IPS-18c (cell line): ENCODE measurements around the gene PCGF1.

Experiments
- H3K4me3 ChIP-seq: 2 replicates; pipeline ENCODE4 v1.7.0; 2013; ENCODE audit warnings: low read depth, mild to moderate bottlenecking, low read length, moderate library complexity; ENCODE audit not compliant: insufficient read depth
- H3K9me3 ChIP-seq: one replicate; pipeline ENCODE4 v1.6.1; 2013; ENCODE audit warnings: mild to moderate bottlenecking, low read length, moderate library complexity; ENCODE audit not compliant: control insufficient read depth, insufficient read depth

The PCGF1 gene

DNA sequence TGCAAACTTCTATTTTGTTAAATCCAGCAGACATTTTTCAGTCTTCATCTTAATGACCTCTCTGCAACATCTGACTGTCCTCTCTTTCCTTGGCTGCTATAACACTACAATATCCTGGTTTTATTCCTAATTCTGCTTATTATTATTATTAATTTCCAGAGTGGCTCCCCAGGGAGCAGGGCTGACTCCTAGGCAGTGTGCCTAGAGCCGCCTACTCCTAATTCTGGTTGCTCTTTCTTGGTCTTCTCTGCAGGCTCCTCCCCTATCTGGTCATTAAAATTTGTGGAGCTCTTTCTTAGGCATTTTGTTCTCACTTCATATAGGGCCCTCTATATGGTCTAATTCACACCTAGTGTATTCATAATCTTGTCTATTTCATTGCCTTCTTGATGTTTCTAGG lies 35.5 kb upstream of the PCGF1 start:
- no peaks in the 10 kb centered on the region for H3K9me3 ChIP-seq
- H3K4me3 ChIP-seq = no peak overlapping the region

DNA sequence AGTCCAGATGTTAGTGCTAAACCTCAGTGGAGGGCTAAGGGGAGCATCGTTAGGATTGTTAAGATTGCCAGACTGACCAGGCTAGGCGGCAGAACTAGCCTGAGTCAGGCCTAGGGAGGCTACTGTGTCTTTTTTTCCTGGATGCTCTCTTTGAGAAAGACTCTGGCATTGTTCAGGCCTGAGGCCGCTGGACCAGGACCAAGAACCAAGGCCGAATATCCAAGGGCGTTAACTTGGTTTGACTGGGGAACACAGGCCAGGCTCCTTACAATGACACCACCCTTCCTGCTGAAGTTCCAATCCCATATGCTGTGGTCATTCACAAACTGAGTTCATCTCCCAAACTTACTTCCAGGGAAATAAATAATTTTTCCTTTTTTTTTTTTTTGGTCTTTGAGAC lies 32.8 kb upstream of the PCGF1 start:
- H3K9me3 ChIP-seq = no peaks in the 10 kb centered on the region
- H3K4me3 ChIP-seq = no peak overlapping the region

DNA sequence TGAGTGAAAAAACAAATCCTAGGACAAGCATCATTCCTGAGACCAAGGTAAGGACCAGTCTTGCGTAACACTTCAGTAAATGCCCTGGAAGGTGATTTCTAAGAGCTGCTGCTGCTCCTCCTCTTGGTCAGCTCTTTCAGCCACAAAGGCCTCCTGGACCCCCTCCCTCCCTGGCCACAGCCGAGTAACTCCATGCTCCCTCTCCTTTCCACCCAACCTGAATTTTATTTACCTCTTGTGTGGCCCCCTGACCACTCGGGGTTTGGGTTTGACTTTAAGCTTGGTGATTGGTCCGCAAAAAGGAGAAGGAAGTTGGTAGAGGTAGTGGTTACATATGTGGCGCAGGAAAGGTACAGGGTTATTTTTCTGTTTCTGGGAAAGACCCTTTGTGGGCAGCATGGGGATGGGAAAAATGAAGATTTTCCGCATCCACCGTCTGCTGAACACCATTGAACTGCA lies 31.4 kb upstream of the PCGF1 start:
- Histone ChIP-seq H3K4me3 (no peak overlapping the region), H3K9me3 (no peaks in the 10 kb centered on the region)

DNA sequence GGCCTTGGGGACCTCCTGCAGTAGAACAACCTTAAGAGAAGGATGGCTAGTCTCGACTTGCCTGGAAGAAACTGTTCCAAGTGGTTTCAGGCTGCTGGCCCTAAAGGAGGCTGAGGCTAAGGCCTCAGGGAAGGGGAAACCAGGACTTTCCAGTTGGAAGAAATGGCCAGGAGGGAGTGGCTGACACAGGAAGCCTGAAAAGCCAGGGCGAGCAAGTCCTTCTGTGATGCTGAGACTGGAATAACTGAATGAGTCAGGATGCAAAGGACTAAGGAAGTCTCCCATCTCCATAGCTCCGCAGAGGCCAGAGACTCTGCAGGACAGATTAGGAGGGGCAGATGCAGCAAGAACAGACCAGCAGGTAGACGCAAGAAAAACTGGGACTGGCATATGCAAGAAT lies 29.6 kb upstream of the PCGF1 start:
- Histone ChIP-seq H3K4me3 (no peak overlapping the region), H3K9me3 (no peaks in the 10 kb centered on the region)

DNA sequence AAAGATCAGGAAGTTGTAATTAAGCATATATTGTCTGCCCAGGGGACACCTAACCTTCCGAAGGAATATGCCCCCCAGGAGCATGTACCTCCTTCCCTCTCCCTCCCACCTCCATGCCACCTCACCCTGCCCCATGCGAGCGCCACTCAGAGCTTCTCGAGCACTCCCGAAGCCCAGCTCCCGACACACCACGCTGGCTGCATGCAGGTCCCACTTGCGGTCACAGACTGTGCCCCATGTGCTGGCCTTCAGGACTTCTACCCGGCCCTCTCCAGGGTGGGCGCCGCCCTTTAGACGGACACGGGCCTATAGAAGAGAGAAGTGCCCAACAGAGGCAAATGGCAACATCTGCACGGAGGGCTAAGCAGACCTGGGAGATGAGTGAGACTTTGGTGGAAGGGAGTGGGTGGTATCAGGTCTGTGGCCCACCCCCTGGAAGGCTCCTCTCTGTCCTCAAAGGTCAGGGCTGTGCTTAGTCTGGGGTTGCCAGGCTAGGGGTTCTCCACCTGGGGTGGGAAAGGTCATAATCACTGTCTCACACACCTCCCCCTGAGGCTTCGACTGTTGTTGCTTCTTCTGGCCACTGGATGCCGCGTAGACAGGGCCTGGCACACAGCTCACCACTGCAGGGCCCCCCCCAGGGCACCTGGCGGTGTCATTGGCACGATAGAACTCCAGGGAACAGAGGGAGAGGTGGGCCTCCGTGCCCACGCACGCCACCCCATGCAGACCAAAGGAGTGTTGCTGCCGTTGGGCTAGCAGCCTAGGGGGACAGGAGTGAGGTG lies 28.9 kb upstream of the PCGF1 start:
- Histone ChIP-seq H3K4me3 (no peak overlapping the region), H3K9me3 (no peaks in the 10 kb centered on the region)

DNA sequence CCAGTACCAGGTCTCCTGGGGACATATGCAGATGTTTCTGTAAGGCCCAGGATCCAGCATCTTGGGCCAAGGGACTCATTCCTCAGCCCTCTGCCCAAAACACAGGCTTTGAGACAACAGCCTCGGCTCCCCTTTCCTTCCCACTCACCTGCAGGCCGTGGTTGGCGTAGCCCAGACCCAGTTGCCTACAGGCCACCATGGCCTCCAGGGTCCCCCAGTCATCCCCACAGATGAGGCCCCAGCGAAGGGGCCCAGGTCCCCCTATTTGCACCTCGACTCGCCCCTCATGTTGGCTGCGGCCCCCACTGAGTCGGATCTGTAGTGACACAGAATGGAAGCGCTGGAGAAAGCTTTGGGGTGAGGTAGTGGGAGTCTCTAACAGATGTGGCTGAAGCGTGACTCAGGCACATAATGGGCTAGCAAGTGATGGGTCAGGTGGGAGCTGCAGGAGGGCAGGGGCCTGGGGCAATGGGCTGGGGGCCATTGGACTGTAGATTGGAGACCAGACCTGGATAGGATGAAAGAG lies 28.0 kb upstream of the PCGF1 start:
- Histone ChIP-seq H3K9me3 (no peaks in the 10 kb centered on the region), H3K4me3 (no peak overlapping the region)

DNA sequence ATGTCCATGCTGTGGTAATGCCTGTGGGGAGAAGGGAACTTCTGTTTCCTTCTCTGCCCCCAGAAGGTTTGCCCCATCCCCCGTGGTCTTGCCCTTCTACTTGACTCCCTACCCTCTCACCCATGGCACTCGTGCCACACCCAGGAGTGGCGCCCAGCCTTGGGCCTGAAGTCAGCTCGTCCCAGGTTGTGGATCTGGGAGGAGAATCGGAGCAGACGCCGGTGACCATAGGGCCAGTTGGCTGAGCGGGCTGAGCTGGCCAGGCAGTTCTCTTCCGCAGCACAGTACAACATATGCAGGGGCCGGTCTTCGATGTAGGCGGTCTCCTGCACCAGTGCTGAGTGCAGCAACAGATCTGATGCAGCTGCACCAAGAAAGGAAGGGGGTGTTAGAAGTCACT lies 26.9 kb upstream of the PCGF1 start:
- no peak overlapping the region for H3K4me3 ChIP-seq

DNA sequence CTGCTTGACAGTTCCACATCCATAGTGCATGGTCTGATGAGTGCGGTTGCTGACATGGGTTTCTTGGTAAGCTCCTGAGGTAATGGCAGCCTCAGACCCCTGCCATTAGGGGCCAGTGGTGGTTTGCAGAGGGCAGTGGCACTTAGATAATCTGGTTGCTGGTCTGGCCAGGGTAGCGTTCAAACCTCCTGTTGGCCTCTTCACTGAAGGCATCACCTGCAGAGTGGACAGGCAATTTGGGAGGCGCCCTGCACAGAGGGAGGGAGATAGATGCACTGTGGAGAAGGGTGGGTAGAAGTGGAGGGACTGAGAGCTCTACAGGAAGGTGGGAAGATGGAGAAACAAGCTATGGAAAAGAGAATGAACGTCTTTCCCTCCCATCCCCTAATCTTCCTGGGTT lies 26.0 kb upstream of the PCGF1 start:
- Histone ChIP-seq H3K9me3 (no peaks in the 10 kb centered on the region), H3K4me3 (no peak overlapping the region)

More for the DNA sequence above, 26.9 kb upstream of the PCGF1 start:
- H3K9me3 ChIP-seq = no peaks in the 10 kb centered on the region

DNA sequence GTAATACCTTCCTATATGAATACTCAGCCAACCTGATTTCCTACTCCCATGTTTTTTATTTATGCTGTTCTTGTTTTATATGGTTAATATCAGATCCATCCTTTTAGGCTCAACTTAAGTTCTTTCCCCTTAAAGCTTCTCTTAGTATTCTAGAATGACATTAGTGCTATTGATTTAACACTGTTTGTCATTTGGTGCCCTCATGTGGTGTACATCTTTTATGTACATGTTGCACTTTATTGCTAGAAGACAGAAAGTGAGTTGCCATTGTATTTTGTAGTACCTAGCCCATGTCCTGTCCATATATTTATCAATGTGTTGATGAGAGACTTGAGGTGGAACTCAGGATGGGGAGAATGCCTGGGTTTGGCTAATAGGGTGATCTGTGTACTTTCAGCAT lies 24.7 kb upstream of the PCGF1 start:
- H3K4me3 ChIP-seq = no peak overlapping the region
- no peaks in the 10 kb centered on the region for H3K9me3 ChIP-seq

DNA sequence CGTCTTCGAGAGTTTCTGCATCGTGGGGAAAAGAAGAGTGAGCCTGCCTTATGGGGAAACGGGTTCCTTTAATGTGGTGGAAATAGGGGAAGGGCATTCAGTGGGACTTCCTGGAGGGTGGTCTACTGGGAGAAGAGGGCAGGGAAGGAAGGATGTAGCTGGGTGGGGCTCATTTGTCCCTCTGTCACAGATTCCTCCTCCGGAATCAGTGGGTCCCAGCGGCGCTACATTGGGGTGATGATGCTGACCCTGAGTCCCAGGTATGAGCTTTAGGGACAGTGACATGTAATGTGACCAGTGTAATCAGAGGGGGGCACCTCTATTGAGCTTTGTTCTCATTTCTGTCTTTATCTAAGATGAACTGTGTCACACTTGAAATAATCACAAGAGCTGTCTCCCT lies 24.2 kb upstream of the PCGF1 start:
- no peak overlapping the region for H3K4me3 ChIP-seq
- peaks cover under 1% of the 10 kb centered on the region for H3K9me3 ChIP-seq

DNA sequence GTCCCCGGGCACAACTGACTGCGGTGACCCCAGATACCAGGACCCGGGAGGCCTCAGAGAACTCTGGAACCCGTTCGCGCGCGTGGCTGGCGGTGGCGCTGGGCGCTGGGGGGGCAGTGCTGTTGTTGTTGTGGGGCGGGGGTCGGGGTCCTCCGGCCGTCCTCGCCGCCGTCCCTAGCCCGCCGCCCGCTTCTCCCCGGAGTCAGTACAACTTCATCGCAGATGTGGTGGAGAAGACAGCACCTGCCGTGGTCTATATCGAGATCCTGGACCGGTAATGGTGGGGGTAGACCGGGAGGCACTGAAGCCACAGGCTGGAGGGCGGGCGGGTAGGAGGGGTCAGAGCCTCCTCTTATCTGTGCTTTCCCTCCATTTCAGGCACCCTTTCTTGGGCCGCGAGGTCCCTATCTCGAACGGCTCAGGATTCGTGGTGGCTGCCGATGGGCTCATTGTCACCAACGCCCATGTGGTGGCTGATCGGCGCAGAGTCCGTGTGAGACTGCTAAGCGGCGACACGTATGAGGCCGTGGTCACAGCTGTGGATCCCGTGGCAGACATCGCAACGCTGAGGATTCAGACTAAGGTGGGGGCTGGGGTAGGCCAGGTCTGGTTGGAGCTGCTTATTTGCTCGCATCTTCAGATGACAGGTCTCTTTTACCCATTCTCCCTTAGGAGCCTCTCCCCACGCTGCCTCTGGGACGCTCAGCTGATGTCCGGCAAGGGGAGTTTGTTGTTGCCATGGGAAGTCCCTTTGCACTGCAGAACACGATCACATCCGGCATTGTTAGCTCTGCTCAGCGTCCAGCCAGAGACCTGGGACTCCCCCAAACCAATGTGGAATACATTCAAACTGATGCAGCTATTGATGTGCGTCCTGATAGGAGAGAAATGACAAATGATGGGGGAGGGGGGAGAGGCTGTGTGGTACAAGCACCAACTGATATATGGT lies 23.0 kb upstream of the PCGF1 start:
- H3K4me3 ChIP-seq = peak overlapping the region; percentile 84

DNA sequence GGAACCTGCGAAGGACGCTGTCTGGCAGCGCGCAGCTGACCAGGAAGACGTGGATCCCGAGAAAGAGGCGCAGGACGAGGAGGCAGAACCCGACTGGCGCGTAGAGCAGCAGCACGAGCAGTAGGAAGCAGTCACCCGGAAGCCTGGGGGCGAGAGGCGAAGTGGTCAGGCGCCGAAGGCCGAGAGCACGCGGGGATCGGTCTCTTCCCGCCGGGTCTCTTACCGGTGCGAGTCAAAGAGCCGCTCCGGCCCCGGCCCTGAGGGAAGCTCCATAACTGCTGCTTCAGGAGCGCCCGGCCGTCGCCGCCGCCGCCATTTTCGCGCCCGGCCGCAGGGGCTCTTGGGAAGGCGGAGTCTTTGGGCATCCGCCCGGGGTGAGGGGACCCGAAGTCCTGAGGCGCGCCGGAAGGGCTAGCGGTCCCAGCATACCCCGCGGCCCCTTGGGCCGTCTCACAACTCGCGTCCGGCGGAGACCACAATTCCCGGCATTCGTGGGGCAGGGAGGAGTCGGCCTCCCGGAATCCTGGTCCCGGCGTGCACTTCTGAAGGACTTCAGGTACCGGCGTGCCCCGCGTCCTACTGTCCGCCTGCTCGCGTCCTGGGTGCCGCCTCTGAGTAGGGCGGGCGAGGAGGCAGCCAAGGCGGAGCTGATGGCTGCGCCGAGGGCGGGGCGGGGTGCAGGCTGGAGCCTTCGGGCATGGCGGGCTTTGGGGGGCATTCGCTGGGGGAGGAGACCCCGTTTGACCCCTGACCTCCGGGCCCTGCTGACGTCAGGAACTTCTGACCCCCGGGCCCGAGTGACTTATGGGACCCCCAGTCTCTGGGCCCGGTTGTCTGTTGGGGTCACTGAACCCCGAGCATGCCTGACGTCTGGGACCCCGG lies 22.1 kb upstream of the PCGF1 start, which contains the start of the genes AUP1 and HTRA2:
AUP1 (minus strand) TSS at position 350 of the 882 bp plus-strand sequence; CDS start at position 273, 77 bp downstream.
HTRA2 (plus strand) TSS at position 577 of the 882 bp plus-strand sequence; CDS start at position 651, 74 bp downstream.
- peaks cover 4% of the 10 kb centered on the region for H3K9me3 ChIP-seq
- H3K4me3 ChIP-seq = peak within 1 kb of the TSS; percentile 93

More for the DNA sequence above, 23.0 kb upstream of the PCGF1 start:
- H3K9me3 ChIP-seq = peaks cover 4% of the 10 kb centered on the region

DNA sequence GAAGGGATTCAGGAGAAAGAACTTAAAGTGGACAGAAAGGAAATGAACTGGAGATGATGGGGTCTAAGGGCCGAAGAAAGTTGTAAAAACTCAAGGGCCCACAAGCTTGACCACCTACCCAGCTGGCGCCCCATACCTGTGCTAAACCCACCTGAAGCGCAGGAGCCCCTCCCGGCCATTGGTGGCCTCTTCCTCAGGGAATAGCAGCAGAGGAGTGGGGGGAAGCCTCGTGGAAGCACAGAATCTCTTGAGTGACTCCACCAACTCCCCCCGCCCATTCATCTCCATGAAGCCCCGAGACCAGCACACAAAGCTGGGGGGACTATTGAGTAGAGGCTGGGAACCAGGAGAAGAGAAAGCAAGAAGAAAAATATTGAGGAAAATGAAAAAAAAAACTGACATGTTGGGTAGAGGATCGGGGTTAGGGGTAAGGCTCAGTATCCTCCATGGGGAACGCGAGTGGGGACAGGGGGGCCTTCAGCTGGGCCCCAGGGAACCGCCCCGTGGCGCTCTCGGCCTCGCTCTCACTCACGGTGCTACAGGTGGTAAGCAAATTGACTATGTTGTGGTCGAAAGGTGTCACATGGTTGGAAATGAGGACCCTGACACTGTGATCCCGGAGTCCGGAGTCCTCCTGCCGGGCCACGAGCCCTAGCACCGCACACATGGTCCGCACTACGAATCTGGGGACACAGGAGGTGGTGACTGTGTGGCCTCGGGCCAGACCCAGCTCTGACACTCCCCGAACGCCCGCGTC lies 21.3 kb upstream of the PCGF1 start:
- H3K9me3 ChIP-seq = peaks cover 4% of the 10 kb centered on the region
- peak overlapping the region; percentile 93 for H3K4me3 ChIP-seq

DNA sequence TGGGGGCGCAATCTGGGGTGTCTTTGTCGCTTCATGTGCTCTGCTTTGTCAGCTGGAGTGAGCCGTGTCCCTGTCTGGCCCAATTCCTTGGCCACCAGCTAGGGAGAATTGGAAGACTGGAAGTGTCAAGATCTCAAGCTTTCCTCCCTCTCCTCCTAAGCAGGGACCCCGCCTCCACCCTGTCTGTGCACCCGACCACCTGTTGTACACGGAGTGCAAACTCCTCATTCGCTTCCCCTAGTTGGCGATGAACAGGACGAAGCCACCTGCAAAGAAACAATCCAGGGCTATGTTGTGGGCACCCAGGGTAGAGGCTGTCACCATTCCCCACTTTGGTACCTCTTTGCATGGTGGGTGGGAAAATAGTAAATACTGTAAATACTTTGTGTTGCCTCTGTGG lies 20.2 kb upstream of the PCGF1 start:
- Histone ChIP-seq H3K9me3 (peaks cover 4% of the 10 kb centered on the region), H3K4me3 (no peak overlapping the region)

DNA sequence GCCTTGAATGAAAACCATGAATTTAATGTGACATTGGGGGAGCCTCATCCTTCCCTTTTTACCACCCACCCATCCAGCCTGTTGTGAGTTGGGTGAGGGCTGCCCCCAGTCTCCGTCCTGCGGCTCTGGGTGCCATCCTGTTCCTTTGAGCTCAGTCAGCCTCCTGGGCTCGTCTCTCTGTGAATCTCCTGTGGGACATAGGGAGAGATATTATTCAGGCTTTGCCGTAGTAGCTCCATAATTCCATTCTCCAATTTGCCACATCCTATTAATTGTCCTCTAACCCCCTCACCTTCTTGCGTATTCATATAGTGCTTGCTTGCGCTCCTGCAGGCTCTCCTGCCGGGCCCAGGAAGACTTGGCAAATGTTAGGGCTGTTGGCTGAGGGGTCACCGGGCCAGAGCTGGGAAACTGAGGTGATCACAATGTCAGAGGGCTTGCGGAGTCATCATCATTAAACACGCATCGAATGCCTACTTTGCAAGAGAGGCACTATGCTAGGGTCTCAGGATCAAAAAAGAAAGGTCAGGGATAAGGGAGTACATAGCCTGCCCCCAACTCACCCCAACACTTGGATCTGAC lies 19.2 kb upstream of the PCGF1 start:
- Histone ChIP-seq H3K4me3 (no peak overlapping the region), H3K9me3 (peaks cover 4% of the 10 kb centered on the region)
